ENCODE results near the gene IL1B.
A peak's percentile ranks its signal among the peaks of the same experiment; 100 is the strongest.

GRCh38 chr2:112784199-112785189 is 52.1 kb downstream of the IL1B start, which contains the start of gene IL1A:
- TF ChIP-seq EZH2 (IDR thresholded peaks at IDR 0.05; ENCODE audit: borderline replicate concordance, low read depth, low read length, severe bottlenecking), result no peak
- no peak for TF ChIP-seq POLR2A (IDR thresholded peaks at IDR 0.05; ENCODE audit: low read depth, low read length)
- TF ChIP-seq, protein P1, sequence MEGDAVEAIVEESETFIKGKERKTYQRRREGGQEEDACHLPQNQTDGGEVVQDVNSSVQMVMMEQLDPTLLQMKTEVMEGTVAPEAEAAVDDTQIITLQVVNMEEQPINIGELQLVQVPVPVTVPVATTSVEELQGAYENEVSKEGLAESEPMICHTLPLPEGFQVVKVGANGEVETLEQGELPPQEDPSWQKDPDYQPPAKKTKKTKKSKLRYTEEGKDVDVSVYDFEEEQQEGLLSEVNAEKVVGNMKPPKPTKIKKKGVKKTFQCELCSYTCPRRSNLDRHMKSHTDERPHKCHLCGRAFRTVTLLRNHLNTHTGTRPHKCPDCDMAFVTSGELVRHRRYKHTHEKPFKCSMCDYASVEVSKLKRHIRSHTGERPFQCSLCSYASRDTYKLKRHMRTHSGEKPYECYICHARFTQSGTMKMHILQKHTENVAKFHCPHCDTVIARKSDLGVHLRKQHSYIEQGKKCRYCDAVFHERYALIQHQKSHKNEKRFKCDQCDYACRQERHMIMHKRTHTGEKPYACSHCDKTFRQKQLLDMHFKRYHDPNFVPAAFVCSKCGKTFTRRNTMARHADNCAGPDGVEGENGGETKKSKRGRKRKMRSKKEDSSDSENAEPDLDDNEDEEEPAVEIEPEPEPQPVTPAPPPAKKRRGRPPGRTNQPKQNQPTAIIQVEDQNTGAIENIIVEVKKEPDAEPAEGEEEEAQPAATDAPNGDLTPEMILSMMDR (IDR thresholded peaks at IDR 0.05; ENCODE audit: extremely low read depth in 1 of 2, insufficient read depth in 1 of 2, low read depth in 1 of 2, low read length in 2 of 2), result no peak
- no peak for TF ChIP-seq MAX (IDR thresholded peaks at IDR 0.05; ENCODE audit: insufficient read depth, insufficient read length)
- TF ChIP-seq POLR2AphosphoS5 (IDR thresholded peaks at IDR 0.05; ENCODE audit: insufficient read depth, low read depth, low read length), result peak; percentile 20
- no peak for TF ChIP-seq MYC (IDR thresholded peaks at IDR 0.05; ENCODE audit: low read depth, low read length)
